ENCODE data around the gene SAP30L. TPM values are rescaled to one million over a fixed set of nuclear protein-coding genes. Genes with fewer than 3 reads are reported as not detected.

The SAP30L gene
- total and polyA plus RNA-seq, 2 of the 13 experiments (the other 11 are each of a cell fraction or from before 2014, with no cell fraction given) = 27.9 to 37.2 TPM

DNA sequence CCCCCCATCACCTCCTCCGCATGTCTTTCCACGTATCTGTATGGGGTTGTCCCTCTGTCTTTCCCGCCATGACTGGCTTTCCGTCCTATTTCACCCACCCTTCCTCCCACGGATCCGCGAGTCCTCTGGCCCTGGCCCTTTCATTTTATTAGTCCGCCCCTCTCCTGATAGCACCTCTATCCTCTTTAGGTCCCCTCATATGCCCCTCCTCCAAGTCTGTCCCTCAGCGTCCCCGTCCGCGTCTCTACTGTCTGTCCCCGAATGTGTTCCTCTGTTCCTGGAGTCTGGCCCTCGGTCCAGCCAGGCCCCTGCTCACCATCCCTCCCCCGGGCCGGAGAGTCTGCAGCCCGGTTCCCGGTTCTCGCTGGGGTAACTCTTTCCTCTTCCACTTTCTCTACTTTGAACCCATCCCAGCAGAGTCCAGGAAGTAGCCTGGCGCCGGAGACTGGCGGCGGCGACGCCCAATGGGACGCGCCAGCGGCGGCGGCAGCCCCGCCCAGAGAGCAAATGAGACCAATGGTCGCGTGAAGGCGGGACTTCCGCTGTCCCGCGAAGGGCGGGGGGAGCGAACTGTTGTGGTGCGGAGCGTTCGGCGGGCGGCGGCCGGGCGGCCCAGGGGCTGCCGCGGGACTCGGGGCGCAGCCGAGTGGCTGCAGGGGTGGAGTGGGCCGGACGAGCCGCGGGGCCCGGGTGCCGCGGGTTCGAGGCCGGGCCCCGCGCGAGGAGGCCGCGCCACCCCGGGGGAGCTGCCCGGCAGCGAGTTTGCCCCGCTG lies at the start of gene SAP30L (continued):
- TF ChIP-seq ZNF552 (CRISPR knock-in tag; IDR thresholded peaks at IDR 0.05; ENCODE audit: borderline replicate concordance) = no peak
- peak; percentile 37; the same call in 1 of the 2 replicates for TF ChIP-seq MED1 (CRISPR knock-in tag; IDR thresholded peaks at IDR 0.05)
- peak; percentile 89 for TF ChIP-seq KAT8 (CRISPR knock-in tag; IDR thresholded peaks at IDR 0.05)
- no peak for TF ChIP-seq NRL (CRISPR knock-in tag; IDR thresholded peaks at IDR 0.05; ENCODE audit: borderline replicate concordance)
- no peak for TF ChIP-seq ZNF549 (CRISPR knock-in tag; IDR thresholded peaks at IDR 0.05)
- TF ChIP-seq ZNF652 (CRISPR knock-in tag; IDR thresholded peaks at IDR 0.05; ENCODE audit: borderline replicate concordance, low read depth) = no peak
- TF ChIP-seq JUN (CRISPR knock-in tag; IDR thresholded peaks at IDR 0.05) = no peak
- TF ChIP-seq, protein P1, sequence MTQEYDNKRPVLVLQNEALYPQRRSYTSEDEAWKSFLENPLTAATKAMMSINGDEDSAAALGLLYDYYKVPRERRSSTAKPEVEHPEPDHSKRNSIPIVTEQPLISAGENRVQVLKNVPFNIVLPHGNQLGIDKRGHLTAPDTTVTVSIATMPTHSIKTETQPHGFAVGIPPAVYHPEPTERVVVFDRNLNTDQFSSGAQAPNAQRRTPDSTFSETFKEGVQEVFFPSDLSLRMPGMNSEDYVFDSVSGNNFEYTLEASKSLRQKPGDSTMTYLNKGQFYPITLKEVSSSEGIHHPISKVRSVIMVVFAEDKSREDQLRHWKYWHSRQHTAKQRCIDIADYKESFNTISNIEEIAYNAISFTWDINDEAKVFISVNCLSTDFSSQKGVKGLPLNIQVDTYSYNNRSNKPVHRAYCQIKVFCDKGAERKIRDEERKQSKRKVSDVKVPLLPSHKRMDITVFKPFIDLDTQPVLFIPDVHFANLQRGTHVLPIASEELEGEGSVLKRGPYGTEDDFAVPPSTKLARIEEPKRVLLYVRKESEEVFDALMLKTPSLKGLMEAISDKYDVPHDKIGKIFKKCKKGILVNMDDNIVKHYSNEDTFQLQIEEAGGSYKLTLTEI (CRISPR knock-in tag; conservative IDR thresholded peaks at IDR 0.05) = no peak
- TF ChIP-seq, protein P2, sequence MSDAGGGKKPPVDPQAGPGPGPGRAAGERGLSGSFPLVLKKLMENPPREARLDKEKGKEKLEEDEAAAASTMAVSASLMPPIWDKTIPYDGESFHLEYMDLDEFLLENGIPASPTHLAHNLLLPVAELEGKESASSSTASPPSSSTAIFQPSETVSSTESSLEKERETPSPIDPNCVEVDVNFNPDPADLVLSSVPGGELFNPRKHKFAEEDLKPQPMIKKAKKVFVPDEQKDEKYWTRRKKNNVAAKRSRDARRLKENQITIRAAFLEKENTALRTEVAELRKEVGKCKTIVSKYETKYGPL (CRISPR knock-in tag; IDR thresholded peaks at IDR 0.05) = no peak
- no peak for TF ChIP-seq ZNF282 (IDR thresholded peaks at IDR 0.05; ENCODE audit: partially characterized antibody)
- no peak for TF ChIP-seq EEA1 (CRISPR knock-in tag; IDR thresholded peaks at IDR 0.05; ENCODE audit: borderline replicate concordance)
- peak; percentile 29; the same call in 1 of the 2 replicates for TF ChIP-seq KLF12 (CRISPR knock-in tag; IDR thresholded peaks at IDR 0.05; ENCODE audit: borderline replicate concordance)
- TF ChIP-seq MBNL3 (CRISPR knock-in tag; conservative IDR thresholded peaks at IDR 0.05) = no peak
- TF ChIP-seq, protein P3, sequence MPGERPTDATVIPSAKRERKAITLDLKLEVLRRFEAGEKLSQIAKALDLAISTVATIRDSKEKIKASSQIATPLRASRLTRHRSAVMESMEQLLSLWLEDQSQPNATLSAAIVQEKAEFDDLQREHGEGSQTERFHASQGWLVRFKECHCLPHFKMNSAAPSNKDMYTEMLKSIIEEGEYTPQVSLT (CRISPR knock-in tag; IDR thresholded peaks at IDR 0.05; ENCODE audit: borderline replicate concordance, low read depth) = no peak
- TF ChIP-seq GTF2F1 (IDR thresholded peaks at IDR 0.05; ENCODE audit: low read length) = no peak
- peak; percentile 75; the same call in 1 of the 2 replicates for TF ChIP-seq SALL2 (CRISPR knock-in tag; IDR thresholded peaks at IDR 0.05)
- TF ChIP-seq MBD4 (IDR thresholded peaks at IDR 0.05; ENCODE audit: borderline replicate concordance, low read length) = no peak
- TF ChIP-seq TSC22D2 (CRISPR knock-in tag; IDR thresholded peaks at IDR 0.05; ENCODE audit: borderline replicate concordance) = no peak
- peak; percentile 46 for TF ChIP-seq ZNF331 (CRISPR knock-in tag; IDR thresholded peaks at IDR 0.05)
- TF ChIP-seq ZNF678 (CRISPR knock-in tag; IDR thresholded peaks at IDR 0.05) = no peak
- no peak for TF ChIP-seq MTA3 (CRISPR knock-in tag; IDR thresholded peaks at IDR 0.05)
- TF ChIP-seq, protein P4, sequence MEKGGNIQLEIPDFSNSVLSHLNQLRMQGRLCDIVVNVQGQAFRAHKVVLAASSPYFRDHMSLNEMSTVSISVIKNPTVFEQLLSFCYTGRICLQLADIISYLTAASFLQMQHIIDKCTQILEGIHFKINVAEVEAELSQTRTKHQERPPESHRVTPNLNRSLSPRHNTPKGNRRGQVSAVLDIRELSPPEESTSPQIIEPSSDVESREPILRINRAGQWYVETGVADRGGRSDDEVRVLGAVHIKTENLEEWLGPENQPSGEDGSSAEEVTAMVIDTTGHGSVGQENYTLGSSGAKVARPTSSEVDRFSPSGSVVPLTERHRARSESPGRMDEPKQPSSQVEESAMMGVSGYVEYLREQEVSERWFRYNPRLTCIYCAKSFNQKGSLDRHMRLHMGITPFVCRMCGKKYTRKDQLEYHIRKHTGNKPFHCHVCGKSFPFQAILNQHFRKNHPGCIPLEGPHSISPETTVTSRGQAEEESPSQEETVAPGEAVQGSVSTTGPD (CRISPR knock-in tag; IDR thresholded peaks at IDR 0.05) = no peak
